Right cardiac atrium (tissue), 5 donors: ENCODE measurements around the gene SOX30. TPM values are rescaled to one million over a fixed set of nuclear protein-coding genes. Genes with fewer than 3 reads are reported as not detected.

Experiments
- ATAC-seq, 2 donors: fragments of 200-7000 bp; cut with Tn5 transposase; one replicate each; pipeline versions ENCODE4 v1.8.0 to v1.9.1; 2020; ENCODE audit warnings: moderate library complexity in 2 of 2, mild to moderate bottlenecking in 1 of 2
- DNase-seq, 3 donors: peaks; one replicate each; pipeline ENCODE4 v3.0.0-alpha.2; 2020
- H3K27ac ChIP-seq: one replicate; pipeline ENCODE4 v1.5.1; 2013; ENCODE audit warnings: mild to moderate bottlenecking, low read length, control low read depth, moderate library complexity
- H3K27me3 ChIP-seq: one replicate; pipeline ENCODE4 v1.6.1; 2013; ENCODE audit not compliant: control insufficient read depth, insufficient read depth
- H3K4me1 ChIP-seq: one replicate; pipeline ENCODE4 v1.6.1; 2013; ENCODE audit warnings: low read length; ENCODE audit not compliant: control insufficient read depth, insufficient read depth
- H3K4me3 ChIP-seq: one replicate; pipeline ENCODE4 v1.5.1; 2013; ENCODE audit warnings: low read length, control low read depth
- H3K9me3 ChIP-seq: one replicate; pipeline ENCODE4 v1.6.1; 2013; ENCODE audit warnings: low read length; ENCODE audit not compliant: control insufficient read depth
- WGBS: extraction: QIAGEN DNeasy Blood & Tissue Kit; methylation state at CpG from one replicate; pipeline ENCODE4 v1.1.7; 2013; 5-methylcytosine and 5-hydroxymethylcytosine counted together
- intact Hi-C, 4 donors: fragments of 100-400 bp; cut with DNase I; formaldehyde crosslinking; loops; one replicate each; pipeline versions ENCODE4 v1.11.0 to v1.14.0; 2022 to 2023
- polyA plus RNA-seq: library from polyadenylated mRNA; stranded (reverse); fragments of 200-250 nt; gene quantifications from one replicate; pipeline ENCODE4 v1.2.3, GENCODE V29; 2013
- total RNA-seq, 4 donors: library from RNA; stranded (reverse); fragmentation: NEBNext Ultra II Directional; extraction: Animal tissue kit (Norgen Biotek cat#: 25700); gene quantifications; one replicate each; pipeline ENCODE4 v1.2.1, GENCODE V29; 2021
- donor health status: healthy with polysubstance abuse.
- donor health status: DM: no; HTN: yes; CAD: no.
- donor health status: DM: no; HTN: no; CAD: no.
- donor health status: DM: no; HTN: yes; CAD: no; lungs with severe emphysema.
- donor health status: DM: yes; HTN: yes; CAD: no.

SOX30 gene
- total and polyA plus RNA-seq, 5 donors, result 0.25 to 0.42 (median 0.35) TPM

- Histone ChIP-seq H3K9me3 (no peaks in the 10 kb centered on the region), H3K4me3 (no peak overlapping the region), H3K27me3 (no peaks in the 10 kb centered on the region), H3K4me1 (no peaks in the 10 kb centered on the region), H3K27ac (no peak overlapping the region)
- intact Hi-C loops, result no loop called here
- no peak for DNase-seq
- 91% methylated on average over 8 of the region's 8 CpGs for WGBS
- ATAC-seq, result no peak
Measured at GRCh38 chr5:157659868-157660660, 7.8 kb upstream of the SOX30 start.

GRCh38 chr5:157658893-157659292 lies 6.7 kb upstream of the SOX30 start:
- no peak for ATAC-seq
- intact Hi-C loops, result no loop called here
- 78% methylated on average over 1 of the region's 1 CpG for WGBS

GRCh38 chr5:157657516-157657915 lies 5.3 kb upstream of the SOX30 start:
- H3K9me3 ChIP-seq, result no peaks in the 10 kb centered on the region

More at GRCh38 chr5:157658893-157659292, 6.7 kb upstream of the SOX30 start:
- H3K9me3 ChIP-seq, result no peaks in the 10 kb centered on the region
- no peaks in the 10 kb centered on the region for H3K4me1 ChIP-seq
- no peak for DNase-seq
- no peak overlapping the region for H3K27ac ChIP-seq
- H3K27me3 ChIP-seq, result no peaks in the 10 kb centered on the region
- H3K4me3 ChIP-seq, result no peak overlapping the region

GRCh38 chr5:157651623-157652376 lies 438 bp downstream of the SOX30 start:
- H3K4me1 ChIP-seq, result no peaks in the 10 kb centered on the region
- peak; percentile 94 to 97 for ATAC-seq
- no peaks in the 10 kb centered on the region for H3K27me3 ChIP-seq
- H3K4me3 ChIP-seq, result peak overlapping the region; percentile 34
- DNase-seq, result peak; percentile 73 to 88 (median 87)
- intact Hi-C loops, result no loop called here
- H3K27ac ChIP-seq, result no peak overlapping the region
- WGBS, result 19% methylated on average over 63 of the region's 63 CpGs
- no peaks in the 10 kb centered on the region for H3K9me3 ChIP-seq

More at GRCh38 chr5:157657516-157657915, 5.3 kb upstream of the SOX30 start:
- no peaks in the 10 kb centered on the region for H3K27me3 ChIP-seq
- no peak overlapping the region for H3K27ac ChIP-seq
- intact Hi-C loops, result no loop called here
- DNase-seq (no peak), ATAC-seq (no peak)
- no peaks in the 10 kb centered on the region for H3K4me1 ChIP-seq
- WGBS, result 70% methylated on average over 2 of the region's 2 CpGs
- no peak overlapping the region for H3K4me3 ChIP-seq

- Histone ChIP-seq H3K27ac (no peak overlapping the region), H3K4me1 (no peaks in the 10 kb centered on the region), H3K27me3 (no peaks in the 10 kb centered on the region), H3K9me3 (no peaks in the 10 kb centered on the region), H3K4me3 (peak overlapping the region; percentile 34)
- intact Hi-C loops, result no loop called here
- ATAC-seq (peak in 1 of 2 donors; percentile 42), DNase-seq (peak in 2 of 3 donors; percentile 46 to 49)
- WGBS, result 71% methylated on average over 33 of the region's 33 CpGs
Measured at GRCh38 chr5:157650991-157651611, 1.1 kb downstream of the SOX30 start.

- intact Hi-C loops, result no loop called here
- DNase-seq (no peak), ATAC-seq (no peak)
- 86% methylated on average over 2 of the region's 2 CpGs for WGBS
- H3K4me3 ChIP-seq, result no peak overlapping the region
- no peaks in the 10 kb centered on the region for H3K4me1 ChIP-seq
- H3K9me3 ChIP-seq, result no peaks in the 10 kb centered on the region
- H3K27ac ChIP-seq, result no peak overlapping the region
- H3K27me3 ChIP-seq, result no peaks in the 10 kb centered on the region
Measured at GRCh38 chr5:157649101-157649500, 3.1 kb downstream of the SOX30 start.

GRCh38 chr5:157648275-157648990 lies 3.8 kb downstream of the SOX30 start:
- 84% methylated on average over 7 of the region's 7 CpGs for WGBS
- no peak for ATAC-seq

GRCh38 chr5:157640406-157641066 lies 11.7 kb downstream of the SOX30 start:
- H3K9me3 ChIP-seq, result no peaks in the 10 kb centered on the region
- 83% methylated on average over 9 of the region's 9 CpGs for WGBS
- ATAC-seq (no peak), DNase-seq (no peak)
- H3K4me3 ChIP-seq, result no peak overlapping the region
- no peak overlapping the region for H3K27ac ChIP-seq
- no peaks in the 10 kb centered on the region for H3K4me1 ChIP-seq
- intact Hi-C loops, result no loop called here
- no peaks in the 10 kb centered on the region for H3K27me3 ChIP-seq

More at GRCh38 chr5:157648275-157648990, 3.8 kb downstream of the SOX30 start:
- Histone ChIP-seq H3K27ac (no peak overlapping the region), H3K27me3 (no peaks in the 10 kb centered on the region), H3K4me1 (no peaks in the 10 kb centered on the region), H3K9me3 (no peaks in the 10 kb centered on the region), H3K4me3 (no peak overlapping the region)
- intact Hi-C loops, result no loop called here
- no peak for DNase-seq

- Histone ChIP-seq H3K27ac (no peak overlapping the region), H3K4me3 (no peak overlapping the region), H3K27me3 (no peaks in the 10 kb centered on the region), H3K9me3 (no peaks in the 10 kb centered on the region), H3K4me1 (no peaks in the 10 kb centered on the region)
- DNase-seq (no peak), ATAC-seq (no peak)
- intact Hi-C loops, result no loop called here
- 76% methylated on average over 2 of the region's 2 CpGs for WGBS
Measured at GRCh38 chr5:157630341-157630740, 21.9 kb downstream of the SOX30 start.

GRCh38 chr5:157626831-157627230 lies 25.4 kb downstream of the SOX30 start:
- Histone ChIP-seq H3K4me3 (no peak overlapping the region), H3K4me1 (no peaks in the 10 kb centered on the region), H3K9me3 (no peaks in the 10 kb centered on the region), H3K27me3 (no peaks in the 10 kb centered on the region), H3K27ac (no peak overlapping the region)
- no peak for ATAC-seq
- 90% methylated on average over 6 of the region's 6 CpGs for WGBS
- DNase-seq, result no peak
- intact Hi-C loops, result no loop called here
